Naive thymus-derived CD4-positive, alpha-beta T cell (primary cell): Measurements from ENCODE around the gene GP2. TPM values are rescaled to one million over a fixed set of nuclear protein-coding genes. Genes with fewer than 3 reads are reported as not detected.

Experiments
- ATAC-seq: fragments of 150-1000 bp; cut with Tn5 transposase; 2 replicates; pipeline ENCODE4 v1.10.0; 2021; ENCODE audit warnings: mild to moderate bottlenecking, moderate library complexity
- CTCF ChIA-PET: fragments of 350-600 bp; sonication (Branson Sonifier 250); formaldehyde crosslinking; loops from one replicate; lab custom pipeline; 2021; ENCODE audit warnings: antibody characterized with exemption; lab: Charles Lee
- POLR2A ChIA-PET: fragments of 350-600 bp; sonication (Branson Sonifier 250); formaldehyde crosslinking; loops from one replicate; lab custom pipeline; 2021; ENCODE audit warnings: antibody characterized with exemption, inconsistent platforms; lab: Charles Lee
- DNase-seq, 9 donors: peaks; one replicate each; pipeline versions ENCODE4 v3.0.0 to v3.0.0-alpha.2; 2020 to 2022; ENCODE audit warnings: mixed read lengths in 1 of 9
- H3K27ac ChIP-seq: one replicate; pipeline ENCODE4 v1.7.0; 2013; ENCODE audit warnings: mild to moderate bottlenecking, low read depth, low read length, moderate library complexity
- H3K27me3 ChIP-seq, 2 donors: one replicate each; pipeline ENCODE4 v1.7.0; 2013; ENCODE audit warnings: low read length in 2 of 2, mild to moderate bottlenecking in 2 of 2, moderate library complexity in 2 of 2; ENCODE audit not compliant: control insufficient read depth in 2 of 2, insufficient read depth in 2 of 2
- H3K36me3 ChIP-seq, 3 experiments: 1 replicate in 2 of 3; 2 replicates in 1 of 3; pipeline ENCODE4 v1.7.0; 2013; ENCODE audit warnings: low read length in 3 of 3, mild to moderate bottlenecking in 3 of 3, moderate library complexity in 1 of 3; ENCODE audit not compliant: insufficient read depth in 3 of 3, control insufficient read depth in 2 of 3
- H3K4me1 ChIP-seq, 2 donors: one replicate each; pipeline ENCODE4 v1.7.0; 2013; ENCODE audit warnings: low read length in 2 of 2, mild to moderate bottlenecking in 2 of 2, moderate library complexity in 1 of 2; ENCODE audit not compliant: control insufficient read depth in 2 of 2, insufficient read depth in 2 of 2
- H3K4me3 ChIP-seq: 2 replicates; pipeline ENCODE4 v1.7.0; 2013; ENCODE audit warnings: mild to moderate bottlenecking, low read length
- H3K9me3 ChIP-seq, 3 experiments: 1 replicate in 2 of 3; 2 replicates in 1 of 3; pipeline ENCODE4 v1.7.0; 2013; ENCODE audit warnings: low read length in 3 of 3; ENCODE audit not compliant: control insufficient read depth in 2 of 3
- H3K27ac Mint-ChIP-seq, 9 donors: one replicate each; pipeline ENCODE4 v1.8.0; 2020 to 2022; ENCODE audit warnings: mixed read lengths in 9 of 9, mild to moderate bottlenecking in 8 of 9, moderate library complexity in 5 of 9, inconsistent platforms in 2 of 9
- H3K27me3 Mint-ChIP-seq, 5 donors: one replicate each; pipeline ENCODE4 v1.8.0; 2021 to 2022; ENCODE audit warnings: mixed read lengths in 5 of 5, mild to moderate bottlenecking in 1 of 5
- H3K36me3 Mint-ChIP-seq, 5 donors: one replicate each; pipeline ENCODE4 v1.8.0; 2020 to 2022; ENCODE audit warnings: mixed read lengths in 5 of 5, mild to moderate bottlenecking in 3 of 5, inconsistent platforms in 1 of 5
- H3K4me1 Mint-ChIP-seq, 7 donors: one replicate each; pipeline ENCODE4 v1.8.0; 2020 to 2022; ENCODE audit warnings: mixed read lengths in 7 of 7, mild to moderate bottlenecking in 3 of 7, inconsistent platforms in 1 of 7
- H3K4me3 Mint-ChIP-seq, 10 donors: one replicate each; pipeline ENCODE4 v1.8.0; 2020 to 2022; ENCODE audit warnings: mild to moderate bottlenecking in 10 of 10, mixed read lengths in 10 of 10, moderate library complexity in 6 of 10, inconsistent platforms in 2 of 10
- H3K9me3 Mint-ChIP-seq, 11 donors: one replicate each; pipeline ENCODE4 v1.8.0; 2020 to 2022; ENCODE audit warnings: mixed read lengths in 11 of 11, mild to moderate bottlenecking in 4 of 11, inconsistent platforms in 1 of 11, moderate library complexity in 1 of 11
- intact Hi-C, 2 donors: fragments of 100-400 bp; cut with micrococcal nuclease; formaldehyde crosslinking; loops; one replicate each; pipeline ENCODE4 v1.15.1; 2023
- polyA plus RNA-seq, 2 donors: library from polyadenylated mRNA; unstranded; fragments of 300-500 nt; fragmentation: Illumina TruSeq; gene quantifications; one replicate each; pipeline ENCODE4 v1.2.3, GENCODE V29; 2021
- total RNA-seq, 6 experiments: library from RNA in 5 of 6; stranded (reverse) in 5 of 6; gene quantifications; 1 replicate in 5 of 6; 2 replicates in 1 of 6; pipeline ENCODE4 v1.2.3 and lab custom pipeline; 2021 to 2026

The GP2 gene
- total and polyA plus RNA-seq, 7 experiments from 2014 or later = not detected

DNA sequence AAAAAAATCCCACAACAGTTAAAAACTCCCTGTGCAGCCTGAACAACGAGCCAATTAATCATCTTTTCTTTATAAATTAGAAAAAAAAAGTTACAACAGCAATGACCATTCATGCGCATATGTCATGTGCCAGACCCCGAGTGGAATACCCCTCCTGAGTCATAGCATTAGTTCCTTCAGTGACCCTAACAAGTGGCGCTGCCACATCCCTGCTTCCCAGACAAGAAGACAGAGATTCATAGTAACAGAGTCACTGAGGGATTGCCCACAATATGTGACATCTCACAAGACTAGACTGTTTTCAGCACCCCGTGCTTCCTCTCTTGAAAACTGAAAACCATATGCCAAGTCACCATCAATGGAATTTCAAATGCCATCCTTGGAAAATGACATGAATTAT, 17.3 kb upstream of the GP2 start:
- H3K27ac ChIP-seq = no peak overlapping the region
- no peak overlapping the region for H3K4me3 ChIP-seq
- no peaks in the 10 kb centered on the region for H3K27me3 ChIP-seq
- Mint-ChIP-seq H3K9me3 (peaks cover 0 to 1% (median 0%) of the 10 kb centered on the region in 11 donors), H3K4me1 (no peaks in the 10 kb centered on the region), H3K27ac (no peak overlapping the region), H3K27me3 (peaks cover 0 to 27% (median 0%) of the 10 kb centered on the region in 5 donors), H3K36me3 (no peaks in the 10 kb centered on the region), H3K4me3 (no peak overlapping the region)
- H3K9me3 ChIP-seq = no peaks in the 10 kb centered on the region
- ATAC-seq = no peak
- POLR2A ChIA-PET = no interaction called here
- no peaks in the 10 kb centered on the region for H3K36me3 ChIP-seq
- intact Hi-C loops = no loop called here
- CTCF ChIA-PET = no interaction called here
- H3K4me1 ChIP-seq = no peaks in the 10 kb centered on the region
- DNase-seq = no peak

DNA sequence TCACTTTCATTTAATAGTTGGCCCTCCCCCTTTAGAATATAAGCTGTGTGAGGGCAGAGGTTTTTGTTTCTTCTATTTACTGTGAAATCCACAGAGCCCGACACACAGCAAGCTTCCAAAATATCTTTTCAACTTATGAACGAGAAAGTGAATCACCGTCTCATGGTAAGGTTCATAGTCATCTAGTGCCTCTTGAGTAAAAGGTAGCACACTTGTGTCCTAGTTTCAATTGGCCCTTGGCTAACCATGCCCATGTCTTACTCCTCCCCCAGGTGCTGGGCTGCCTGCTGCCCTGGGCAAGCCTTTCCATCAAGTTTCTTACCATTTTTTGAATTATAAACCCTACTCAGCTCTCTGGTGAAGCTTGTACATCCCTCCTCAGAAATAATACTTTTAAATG, 12.4 kb upstream of the GP2 start:
- Histone ChIP-seq H3K27ac (no peak overlapping the region), H3K36me3 (no peaks in the 10 kb centered on the region), H3K4me1 (no peaks in the 10 kb centered on the region), H3K27me3 (no peaks in the 10 kb centered on the region), H3K4me3 (no peak overlapping the region), H3K9me3 (no peaks in the 10 kb centered on the region)
- H3K4me3 Mint-ChIP-seq = no peak overlapping the region
- H3K4me1 Mint-ChIP-seq = no peaks in the 10 kb centered on the region
- peaks cover 0 to 2% (median 0%) of the 10 kb centered on the region in 11 donors for H3K9me3 Mint-ChIP-seq
- peaks cover 0 to 13% (median 6%) of the 10 kb centered on the region in 5 donors for H3K27me3 Mint-ChIP-seq
- ATAC-seq (no peak), DNase-seq (no peak)
- ChIA-PET CTCF (no interaction called here), POLR2A (no interaction called here)
- no peaks in the 10 kb centered on the region for H3K36me3 Mint-ChIP-seq
- intact Hi-C loops = no loop called here
- H3K27ac Mint-ChIP-seq = no peak overlapping the region

DNA sequence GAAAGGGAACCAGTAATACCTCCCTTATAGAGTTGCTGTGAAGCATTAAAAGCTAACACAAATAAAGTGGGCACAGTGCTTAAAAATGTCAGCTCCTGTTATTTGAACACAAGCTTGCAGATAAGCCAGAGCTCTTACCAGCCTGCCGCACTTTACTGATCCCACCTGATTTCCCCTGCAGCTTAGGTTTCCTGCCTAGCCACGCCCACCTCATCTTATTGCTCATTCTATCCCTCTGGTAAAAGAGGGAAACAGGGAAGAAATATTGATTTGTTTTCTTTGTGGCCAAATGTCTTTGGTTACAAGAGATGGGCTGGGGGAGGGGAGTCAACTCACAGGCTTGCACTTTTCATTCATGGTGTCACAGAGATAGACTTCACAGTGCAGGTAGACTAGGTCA, 9.6 kb upstream of the GP2 start:
- POLR2A ChIA-PET = no interaction called here
- Histone ChIP-seq H3K27me3 (no peaks in the 10 kb centered on the region), H3K4me1 (no peaks in the 10 kb centered on the region), H3K27ac (no peak overlapping the region), H3K36me3 (no peaks in the 10 kb centered on the region), H3K4me3 (no peak overlapping the region), H3K9me3 (no peaks in the 10 kb centered on the region)
- H3K27ac Mint-ChIP-seq = no peak overlapping the region
- intact Hi-C loops = no loop called here
- no peaks in the 10 kb centered on the region for H3K36me3 Mint-ChIP-seq
- ATAC-seq (no peak), DNase-seq (no peak)
- H3K27me3 Mint-ChIP-seq = peaks cover 0 to 11% (median 9%) of the 10 kb centered on the region in 5 donors
- CTCF ChIA-PET = no interaction called here
- no peaks in the 10 kb centered on the region for H3K4me1 Mint-ChIP-seq
- no peak overlapping the region for H3K4me3 Mint-ChIP-seq
- H3K9me3 Mint-ChIP-seq = peaks cover 0 to 4% (median 0%) of the 10 kb centered on the region in 11 donors

DNA sequence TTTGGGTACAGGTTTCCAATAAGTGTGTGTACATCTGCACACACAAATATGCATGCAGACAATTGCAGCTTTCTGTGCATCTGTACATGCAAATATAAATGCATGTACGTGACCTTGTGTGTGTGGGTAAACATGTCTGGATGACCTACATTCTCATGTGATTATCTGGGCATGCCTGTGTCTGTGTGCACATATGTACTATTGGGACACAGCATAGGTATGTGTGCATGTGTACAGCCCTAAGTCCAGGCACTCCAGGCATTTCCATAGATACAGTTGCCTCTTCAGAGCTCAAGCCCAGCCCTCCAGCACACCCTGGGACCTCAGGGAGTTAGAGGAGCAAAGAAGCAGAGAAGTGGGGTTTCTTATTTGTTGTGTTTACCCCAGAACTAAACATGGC, 7.1 kb upstream of the GP2 start:
- ChIA-PET POLR2A (no interaction called here), CTCF (no interaction called here)
- no peak for ATAC-seq
- Mint-ChIP-seq H3K27ac (no peak overlapping the region), H3K4me3 (no peak overlapping the region), H3K4me1 (no peaks in the 10 kb centered on the region), H3K36me3 (no peaks in the 10 kb centered on the region), H3K9me3 (peaks cover 0 to 4% (median 0%) of the 10 kb centered on the region in 11 donors), H3K27me3 (peaks cover 0 to 11% (median 4%) of the 10 kb centered on the region in 5 donors)
- no peaks in the 10 kb centered on the region for H3K27me3 ChIP-seq
- no peak for DNase-seq
- H3K4me3 ChIP-seq = no peak overlapping the region
- no peak overlapping the region for H3K27ac ChIP-seq
- H3K9me3 ChIP-seq = no peaks in the 10 kb centered on the region
- H3K4me1 ChIP-seq = no peaks in the 10 kb centered on the region
- intact Hi-C loops = no loop called here
- H3K36me3 ChIP-seq = no peaks in the 10 kb centered on the region

DNA sequence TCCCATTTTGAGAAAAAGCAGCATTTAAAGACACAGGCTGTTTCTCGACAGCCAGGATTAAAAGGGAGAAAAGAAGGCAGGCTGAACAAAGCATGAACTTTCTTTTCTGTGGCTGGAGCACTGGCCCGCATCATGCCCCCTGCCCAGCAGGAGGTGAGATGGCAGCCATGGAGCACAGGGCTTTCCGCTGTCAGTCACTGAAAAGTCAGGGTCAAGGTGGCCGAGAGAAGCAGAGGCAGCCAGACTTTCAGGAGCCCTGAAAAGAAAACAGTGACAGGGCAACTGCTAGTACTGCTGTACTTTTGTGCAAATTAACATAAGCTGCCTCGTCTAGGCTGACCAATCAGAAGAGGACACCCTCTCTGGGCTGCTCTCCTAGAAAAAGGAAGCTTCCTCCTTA, 5.8 kb upstream of the GP2 start:
- DNase-seq (no peak), ATAC-seq (no peak)
- no peaks in the 10 kb centered on the region for H3K27me3 ChIP-seq
- H3K4me3 ChIP-seq = no peak overlapping the region
- CTCF ChIA-PET = no interaction called here
- no peak overlapping the region for H3K4me3 Mint-ChIP-seq
- H3K4me1 ChIP-seq = no peaks in the 10 kb centered on the region
- no peaks in the 10 kb centered on the region for H3K9me3 ChIP-seq
- peaks cover 0 to 10% (median 4%) of the 10 kb centered on the region in 5 donors for H3K27me3 Mint-ChIP-seq
- POLR2A ChIA-PET = no interaction called here
- no peak overlapping the region for H3K27ac Mint-ChIP-seq
- no peaks in the 10 kb centered on the region for H3K4me1 Mint-ChIP-seq
- H3K9me3 Mint-ChIP-seq = peaks cover 0 to 4% (median 0%) of the 10 kb centered on the region in 11 donors
- no peaks in the 10 kb centered on the region for H3K36me3 Mint-ChIP-seq
- no peaks in the 10 kb centered on the region for H3K36me3 ChIP-seq
- intact Hi-C loops = no loop called here
- H3K27ac ChIP-seq = no peak overlapping the region

- ChIA-PET CTCF (no interaction called here), POLR2A (no interaction called here)
- Histone ChIP-seq H3K27ac (no peak overlapping the region), H3K4me1 (no peaks in the 10 kb centered on the region), H3K9me3 (no peaks in the 10 kb centered on the region), H3K36me3 (no peaks in the 10 kb centered on the region), H3K4me3 (no peak overlapping the region), H3K27me3 (no peaks in the 10 kb centered on the region)
- ATAC-seq (no peak), DNase-seq (no peak)
- Mint-ChIP-seq H3K4me3 (no peak overlapping the region), H3K9me3 (peaks cover 0 to 4% (median 0%) of the 10 kb centered on the region in 11 donors), H3K4me1 (no peaks in the 10 kb centered on the region), H3K36me3 (no peaks in the 10 kb centered on the region), H3K27me3 (peaks cover 0 to 10% (median 0%) of the 10 kb centered on the region in 5 donors), H3K27ac (no peak overlapping the region)
- intact Hi-C loops = no loop called here
Measured at GRCh38 chr16:20332411-20332810, 5.1 kb upstream of the GP2 start.

GRCh38 chr16:20331635-20332034, 4.3 kb upstream of the GP2 start:
- no peaks in the 10 kb centered on the region for H3K36me3 ChIP-seq
- no peak overlapping the region for H3K27ac ChIP-seq
- DNase-seq (no peak), ATAC-seq (no peak)
- peaks cover 0 to 10% (median 0%) of the 10 kb centered on the region in 5 donors for H3K27me3 Mint-ChIP-seq
- no peaks in the 10 kb centered on the region for H3K4me1 Mint-ChIP-seq
- ChIA-PET CTCF (no interaction called here), POLR2A (no interaction called here)
- no peak overlapping the region for H3K4me3 ChIP-seq
- peaks cover 0 to 5% (median 0%) of the 10 kb centered on the region in 11 donors for H3K9me3 Mint-ChIP-seq
- H3K4me1 ChIP-seq = no peaks in the 10 kb centered on the region
- no peaks in the 10 kb centered on the region for H3K36me3 Mint-ChIP-seq
- H3K9me3 ChIP-seq = no peaks in the 10 kb centered on the region
- intact Hi-C loops = no loop called here
- no peak overlapping the region for H3K27ac Mint-ChIP-seq
- no peaks in the 10 kb centered on the region for H3K27me3 ChIP-seq
- no peak overlapping the region for H3K4me3 Mint-ChIP-seq
